HFFc6 (cell line): Measurements from ENCODE around the gene DSTN. TPM values are rescaled to one million over a fixed set of nuclear protein-coding genes. Genes with fewer than 3 reads are reported as not detected.

Experiments used
- DNase-seq: peaks from one replicate; pipeline ENCODE4 v3.0.0-alpha.2; 2018
- H3K27ac Mint-ChIP-seq: 2 replicates; pipeline ENCODE4 v1.8.0; 2020; ENCODE audit warnings: mild to moderate bottlenecking, mixed read lengths
- H3K27me3 Mint-ChIP-seq: 2 replicates; pipeline ENCODE4 v1.8.0; 2021; ENCODE audit warnings: mild to moderate bottlenecking, moderate library complexity, mixed read lengths; ENCODE audit not compliant: insufficient read depth
- H3K36me3 Mint-ChIP-seq: 2 replicates; pipeline ENCODE4 v1.8.0; 2021; ENCODE audit warnings: low read depth, mixed read lengths
- H3K4me1 Mint-ChIP-seq: 2 replicates; pipeline ENCODE4 v1.8.0; 2020; ENCODE audit warnings: low read depth, mixed read lengths
- H3K4me3 Mint-ChIP-seq: 2 replicates; pipeline ENCODE4 v1.8.0; 2020; ENCODE audit warnings: mild to moderate bottlenecking, moderate library complexity, mixed read lengths
- H3K9me3 Mint-ChIP-seq: 2 replicates; pipeline ENCODE4 v1.8.0; 2020; ENCODE audit warnings: mild to moderate bottlenecking, mixed read lengths
- CTCF ChIP-seq: fragments of 200-600 bp; sonication (generic); IDR thresholded peaks from 2 replicates; pipeline ENCODE4 v1.5.0; 2021; ENCODE audit warnings: antibody characterized with exemption, mild to moderate bottlenecking
- total RNA-seq, 6 experiments: library from RNA; stranded (reverse); fragmentation: NEBNext Ultra II Directional; extraction: Animal tissue kit (Norgen Biotek cat#: 25700); gene quantifications; 2 replicates in 1 of 6; 3 replicates in 5 of 6; pipeline ENCODE4 v1.2.3, GENCODE V29; 2021

DSTN gene
- total RNA-seq, 6 experiments from 2014 or later: 497 to 624 (median 521) TPM

GRCh38 chr20:17629678-17630089 is 59.8 kb downstream of the DSTN start:
- Mint-ChIP-seq H3K4me3 (no peak overlapping the region), H3K27ac (no peak overlapping the region), H3K4me1 (no peaks in the 10 kb centered on the region), H3K27me3 (peaks cover 5% of the 10 kb centered on the region), H3K9me3 (no peaks in the 10 kb centered on the region), H3K36me3 (peaks cover 41% of the 10 kb centered on the region)
- DNase-seq: no peak
- no peak for TF ChIP-seq CTCF

GRCh38 chr20:17630151-17630805 is 60.4 kb downstream of the DSTN start:
- Mint-ChIP-seq H3K27ac (peak overlapping the region; percentile 33; the same call in 1 of the 2 replicates), H3K4me1 (no peaks in the 10 kb centered on the region), H3K27me3 (peaks cover 5% of the 10 kb centered on the region), H3K4me3 (no peak overlapping the region), H3K9me3 (no peaks in the 10 kb centered on the region), H3K36me3 (peaks cover 40% of the 10 kb centered on the region)
- no peak for TF ChIP-seq CTCF
- DNase-seq: no peak

GRCh38 chr20:17630806-17631195 is 60.9 kb downstream of the DSTN start:
- Mint-ChIP-seq H3K36me3 (peaks cover 39% of the 10 kb centered on the region), H3K4me1 (no peaks in the 10 kb centered on the region), H3K4me3 (no peak overlapping the region; the same call in 1 of the 2 replicates), H3K9me3 (no peaks in the 10 kb centered on the region), H3K27me3 (peaks cover 5% of the 10 kb centered on the region), H3K27ac (no peak overlapping the region)
- TF ChIP-seq CTCF: no peak
- DNase-seq: no peak

- H3K9me3 Mint-ChIP-seq: no peaks in the 10 kb centered on the region
- peaks cover 40% of the 10 kb centered on the region for H3K36me3 Mint-ChIP-seq
- no peak for DNase-seq
- no peak overlapping the region for H3K4me3 Mint-ChIP-seq
- H3K27me3 Mint-ChIP-seq: peaks cover 9% of the 10 kb centered on the region
- TF ChIP-seq CTCF: no peak
- H3K4me1 Mint-ChIP-seq: no peaks in the 10 kb centered on the region
- peak overlapping the region; percentile 45; the same call in 1 of the 2 replicates for H3K27ac Mint-ChIP-seq
Observed at GRCh38 chr20:17631576-17632319, 61.9 kb downstream of the DSTN start.

GRCh38 chr20:17633221-17633849 is 63.5 kb downstream of the DSTN start:
- no peak for TF ChIP-seq CTCF
- Mint-ChIP-seq H3K4me1 (no peaks in the 10 kb centered on the region), H3K4me3 (no peak overlapping the region), H3K36me3 (peaks cover 34% of the 10 kb centered on the region), H3K9me3 (no peaks in the 10 kb centered on the region), H3K27me3 (peaks cover 10% of the 10 kb centered on the region), H3K27ac (no peak overlapping the region)
- no peak for DNase-seq
